HEK293 (cell line): ENCODE measurements around the gene NPHP1.

ENCODE experiments used
- CTCF ChIA-PET: fragments of 350-600 bp; formaldehyde crosslinking; extraction: SDS; loops from one replicate; lab custom pipeline; 2021; ENCODE audit warnings: antibody characterized with exemption; lab: Yijun Ruan, JAX
- POLR2A ChIA-PET: fragments of 300-600 bp; formaldehyde crosslinking; extraction: SDS; loops from one replicate; lab custom pipeline; 2020; ENCODE audit warnings: antibody characterized with exemption, inconsistent platforms; lab: Yijun Ruan, JAX
- H3K27ac ChIP-seq: fragments of 200-500 bp; sonication (Bioruptor generic); 2 replicates; pipeline ENCODE4 v1.5.1; 2014; ENCODE audit warnings: low read depth, low read length, control low read depth, inconsistent platforms; ENCODE audit errors: extremely low read depth
- H3K36me3 ChIP-seq, 2 experiments: fragments of 200-500 bp in 1 of 2; sonication (Bioruptor generic) in 1 of 2; 1 replicate in 1 of 2; 2 replicates in 1 of 2; pipeline ENCODE4 v1.5.1; 2014 to 2017; ENCODE audit warnings: inconsistent platforms in 2 of 2, low read length in 2 of 2; ENCODE audit not compliant: control insufficient read depth in 2 of 2, insufficient read depth in 1 of 2
- H3K4me1 ChIP-seq: fragments of 200-500 bp; sonication (Bioruptor generic); 2 replicates; pipeline ENCODE4 v1.5.1; 2014; ENCODE audit warnings: mild to moderate bottlenecking, low read length, inconsistent platforms; ENCODE audit not compliant: control insufficient read depth, insufficient read depth
- H3K4me3 ChIP-seq: 2 replicates; pipeline ENCODE4 v1.5.1; 2011; ENCODE audit warnings: low read depth, mild to moderate bottlenecking, control low read depth, low read length, moderate library complexity
- H3K9me3 ChIP-seq: fragments of 200-500 bp; sonication (Bioruptor generic); 2 replicates; pipeline ENCODE4 v1.5.1; 2014; ENCODE audit warnings: low read depth, low read length, inconsistent platforms; ENCODE audit not compliant: control insufficient read depth, insufficient read depth
- GFI1B ChIP-seq: fragments of 450-650 bp; formaldehyde crosslinking; IDR thresholded peaks from 2 replicates; pipeline ENCODE4 v1.5.1; 2016; ENCODE audit warnings: missing biosample characterization, missing genetic modification characterization
- GLI2 ChIP-seq: fragments of 450-650 bp; formaldehyde crosslinking; IDR thresholded peaks from 2 replicates; pipeline ENCODE4; 2017; ENCODE audit warnings: missing biosample characterization, missing genetic modification characterization, low read depth, borderline replicate concordance
- INSM2 ChIP-seq: fragments of 450-650 bp; formaldehyde crosslinking; IDR thresholded peaks from 2 replicates; pipeline ENCODE4 v1.5.1; 2016; ENCODE audit warnings: missing biosample characterization, missing genetic modification characterization
- MYNN ChIP-seq: fragments of 450-650 bp; formaldehyde crosslinking; IDR thresholded peaks from 2 replicates; pipeline ENCODE4 v1.5.1; 2016; ENCODE audit warnings: missing biosample characterization, missing genetic modification characterization, borderline replicate concordance
- PBX3 ChIP-seq: sonication (generic); formaldehyde crosslinking; IDR thresholded peaks from 2 replicates; pipeline ENCODE4 v1.8.1; 2022; ENCODE audit warnings: mild to moderate bottlenecking, moderate library complexity, missing genetic modification reagents
- SCRT2 ChIP-seq: fragments of 450-650 bp; formaldehyde crosslinking; IDR thresholded peaks from 2 replicates; pipeline ENCODE4 v1.5.1; 2016; ENCODE audit warnings: missing biosample characterization, missing genetic modification characterization
- SP3 ChIP-seq: fragments of 450-650 bp; formaldehyde crosslinking; IDR thresholded peaks from 2 replicates; pipeline ENCODE4 v1.5.1; 2016; ENCODE audit warnings: missing biosample characterization, missing genetic modification characterization
- ZIC2 ChIP-seq: fragments of 450-650 bp; formaldehyde crosslinking; IDR thresholded peaks from 2 replicates; pipeline ENCODE4 v1.5.1; 2016; ENCODE audit warnings: missing biosample characterization, missing genetic modification characterization
- ZNF211 ChIP-seq: fragments of 450-650 bp; formaldehyde crosslinking; IDR thresholded peaks from 2 replicates; pipeline ENCODE4 v1.5.1; 2016; ENCODE audit warnings: low read depth, missing biosample characterization, missing genetic modification characterization
- ZNF558 ChIP-seq: fragments of 450-650 bp; formaldehyde crosslinking; IDR thresholded peaks from 2 replicates; pipeline ENCODE4 v1.5.1; 2016; ENCODE audit warnings: missing biosample characterization, missing genetic modification characterization
- ZNF596 ChIP-seq: fragments of 450-650 bp; IDR thresholded peaks from 2 replicates; pipeline ENCODE4 v1.5.0; 2018; ENCODE audit warnings: missing biosample characterization, mild to moderate bottlenecking, missing genetic modification characterization, moderate library complexity
- ZNF621 ChIP-seq: fragments of 450-650 bp; formaldehyde crosslinking; IDR thresholded peaks from 2 replicates; pipeline ENCODE4 v1.5.1; 2017; ENCODE audit warnings: missing biosample characterization, missing genetic modification characterization
- ZNF776 ChIP-seq: fragments of 450-650 bp; formaldehyde crosslinking; IDR thresholded peaks from 2 replicates; pipeline ENCODE4 v1.5.0; 2017; ENCODE audit warnings: missing biosample characterization, missing genetic modification characterization, borderline replicate concordance
- ZNF791 ChIP-seq: fragments of 450-650 bp; formaldehyde crosslinking; IDR thresholded peaks from 2 replicates; pipeline ENCODE4 v1.5.1; 2016; ENCODE audit warnings: missing biosample characterization, missing genetic modification characterization
- TF ChIP-seq, protein P1 (sequence below): fragments of 450-650 bp; formaldehyde crosslinking; IDR thresholded peaks from 2 replicates; pipeline ENCODE4 v1.5.1; 2016; ENCODE audit warnings: missing biosample characterization, missing genetic modification characterization, low read depth
- TF ChIP-seq, protein P2 (sequence below): fragments of 450-650 bp; formaldehyde crosslinking; conservative IDR thresholded peaks from 2 replicates; pipeline ENCODE4 v1.5.1; 2016; ENCODE audit warnings: low read depth, missing biosample characterization, missing genetic modification characterization

NPHP1 gene

DNA sequence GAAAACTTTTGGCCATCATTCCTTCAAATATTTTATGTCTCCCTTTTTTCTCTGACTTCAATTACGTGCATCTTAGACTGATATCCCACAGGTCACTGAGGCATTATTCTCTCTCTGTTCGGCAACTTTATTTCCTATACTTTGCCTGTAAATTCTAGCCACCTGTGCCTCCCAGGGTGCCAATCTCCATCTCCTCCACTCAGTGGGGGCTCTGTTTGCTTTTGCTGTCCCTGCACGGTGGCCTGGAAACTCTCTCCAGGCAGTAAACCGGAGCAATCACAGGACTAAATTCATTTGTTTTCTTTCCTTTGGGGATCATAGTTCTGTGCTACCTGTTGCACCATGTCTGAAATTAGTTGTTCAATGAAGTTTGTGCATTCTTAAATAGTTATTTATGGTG, 17.1 kb upstream of the NPHP1 start:
- TF ChIP-seq ZNF211 (tag by site-specific recombination) (no peak), GFI1B (tag by site-specific recombination) (no peak), SP3 (tag by site-specific recombination) (no peak), ZNF791 (no peak), ZNF596 (tag by site-specific recombination) (no peak), ZNF621 (tag by site-specific recombination) (no peak), GLI2 (tag by site-specific recombination) (no peak), ZIC2 (peak; percentile 57), ZNF776 (tag by site-specific recombination) (no peak), ZNF558 (tag by site-specific recombination) (no peak), PBX3 (no peak), INSM2 (tag by site-specific recombination) (no peak), SCRT2 (tag by site-specific recombination) (peak; percentile 62; the same call in 1 of the 2 replicates)
- TF ChIP-seq, protein P1, sequence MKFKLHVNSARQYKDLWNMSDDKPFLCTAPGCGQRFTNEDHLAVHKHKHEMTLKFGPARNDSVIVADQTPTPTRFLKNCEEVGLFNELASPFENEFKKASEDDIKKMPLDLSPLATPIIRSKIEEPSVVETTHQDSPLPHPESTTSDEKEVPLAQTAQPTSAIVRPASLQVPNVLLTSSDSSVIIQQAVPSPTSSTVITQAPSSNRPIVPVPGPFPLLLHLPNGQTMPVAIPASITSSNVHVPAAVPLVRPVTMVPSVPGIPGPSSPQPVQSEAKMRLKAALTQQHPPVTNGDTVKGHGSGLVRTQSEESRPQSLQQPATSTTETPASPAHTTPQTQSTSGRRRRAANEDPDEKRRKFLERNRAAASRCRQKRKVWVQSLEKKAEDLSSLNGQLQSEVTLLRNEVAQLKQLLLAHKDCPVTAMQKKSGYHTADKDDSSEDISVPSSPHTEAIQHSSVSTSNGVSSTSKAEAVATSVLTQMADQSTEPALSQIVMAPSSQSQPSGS (tag by site-specific recombination): no peak
- TF ChIP-seq, protein P2, sequence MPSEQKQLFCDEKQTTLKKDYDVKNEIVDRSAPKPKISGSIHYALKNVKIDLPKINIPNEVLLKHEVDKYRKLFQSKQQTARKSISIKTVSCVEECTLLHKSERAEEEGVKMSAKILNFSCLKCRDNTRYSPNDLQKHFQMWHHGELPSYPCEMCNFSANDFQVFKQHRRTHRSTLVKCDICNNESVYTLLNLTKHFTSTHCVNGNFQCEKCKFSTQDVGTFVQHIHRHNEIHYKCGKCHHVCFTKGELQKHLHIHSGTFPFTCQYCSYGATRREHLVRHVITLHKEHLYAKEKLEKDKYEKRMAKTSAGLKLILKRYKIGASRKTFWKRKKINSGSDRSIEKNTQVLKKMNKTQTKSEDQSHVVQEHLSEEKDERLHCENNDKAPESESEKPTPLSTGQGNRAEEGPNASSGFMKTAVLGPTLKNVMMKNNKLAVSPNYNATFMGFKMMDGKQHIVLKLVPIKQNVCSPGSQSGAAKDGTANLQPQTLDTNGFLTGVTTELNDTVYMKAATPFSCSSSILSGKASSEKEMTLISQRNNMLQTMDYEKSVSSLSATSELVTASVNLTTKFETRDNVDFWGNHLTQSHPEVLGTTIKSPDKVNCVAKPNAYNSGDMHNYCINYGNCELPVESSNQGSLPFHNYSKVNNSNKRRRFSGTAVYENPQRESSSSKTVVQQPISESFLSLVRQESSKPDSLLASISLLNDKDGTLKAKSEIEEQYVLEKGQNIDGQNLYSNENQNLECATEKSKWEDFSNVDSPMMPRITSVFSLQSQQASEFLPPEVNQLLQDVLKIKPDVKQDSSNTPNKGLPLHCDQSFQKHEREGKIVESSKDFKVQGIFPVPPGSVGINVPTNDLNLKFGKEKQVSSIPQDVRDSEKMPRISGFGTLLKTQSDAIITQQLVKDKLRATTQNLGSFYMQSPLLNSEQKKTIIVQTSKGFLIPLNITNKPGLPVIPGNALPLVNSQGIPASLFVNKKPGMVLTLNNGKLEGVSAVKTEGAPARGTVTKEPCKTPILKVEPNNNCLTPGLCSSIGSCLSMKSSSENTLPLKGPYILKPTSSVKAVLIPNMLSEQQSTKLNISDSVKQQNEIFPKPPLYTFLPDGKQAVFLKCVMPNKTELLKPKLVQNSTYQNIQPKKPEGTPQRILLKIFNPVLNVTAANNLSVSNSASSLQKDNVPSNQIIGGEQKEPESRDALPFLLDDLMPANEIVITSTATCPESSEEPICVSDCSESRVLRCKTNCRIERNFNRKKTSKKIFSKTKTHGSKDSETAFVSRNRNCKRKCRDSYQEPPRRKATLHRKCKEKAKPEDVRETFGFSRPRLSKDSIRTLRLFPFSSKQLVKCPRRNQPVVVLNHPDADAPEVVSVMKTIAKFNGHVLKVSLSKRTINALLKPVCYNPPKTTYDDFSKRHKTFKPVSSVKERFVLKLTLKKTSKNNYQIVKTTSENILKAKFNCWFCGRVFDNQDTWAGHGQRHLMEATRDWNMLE (tag by site-specific recombination): no peak
- TF ChIP-seq, all 188 proteins: peak for 2
- Histone ChIP-seq H3K27ac (no peak overlapping the region), H3K9me3 (no peaks in the 10 kb centered on the region), H3K4me1 (no peaks in the 10 kb centered on the region), H3K36me3 (no peaks in the 10 kb centered on the region), H3K4me3 (no peak overlapping the region)
- CTCF ChIA-PET: no interaction called here
- POLR2A ChIA-PET: no interaction called here

GRCh38 chr2:110220190-110220564, 15.4 kb upstream of the NPHP1 start:
- POLR2A ChIA-PET: no interaction called here
- CTCF ChIA-PET: no interaction called here
- no peak overlapping the region for H3K4me3 ChIP-seq
- H3K9me3 ChIP-seq: no peaks in the 10 kb centered on the region
- H3K4me1 ChIP-seq: no peaks in the 10 kb centered on the region
- no peak for TF ChIP-seq MYNN (tag by site-specific recombination)
- H3K36me3 ChIP-seq: no peaks in the 10 kb centered on the region
- no peak overlapping the region for H3K27ac ChIP-seq
